Esophagus squamous epithelium (tissue), 4 donors: ENCODE results near the gene DNMT3A.

Experiments
- CTCF ChIP-seq, 6 experiments: fragments of 450-650 bp in 4 of 6; fragments of 200-600 bp in 2 of 6; sonication (generic) in 2 of 6; IDR thresholded peaks; one replicate each; pipeline ENCODE4 v1.5.1; 2016 to 2019; ENCODE audit warnings: antibody characterized with exemption in 6 of 6, mild to moderate bottlenecking in 4 of 6, moderate library complexity in 4 of 6
- POLR2A ChIP-seq, 4 donors: fragments of 450-650 bp; IDR thresholded peaks; one replicate each; pipeline ENCODE4 v1.6.1; 2017; ENCODE audit warnings: antibody characterized with exemption in 4 of 4, mild to moderate bottlenecking in 4 of 4, moderate library complexity in 3 of 4

GRCh38 chr2:25358249-25358815, 16.6 kb upstream of the DNMT3A start:
- TF ChIP-seq CTCF (IDR thresholded peaks at IDR 0.05): no peak
- no peak for TF ChIP-seq POLR2A (IDR thresholded peaks at IDR 0.05)
